Measurements from ENCODE around the gene ALDH3A1. TPM values are rescaled to one million over a fixed set of nuclear protein-coding genes. Genes with fewer than 3 reads are reported as not detected.

ALDH3A1 gene
- total RNA-seq, 1 experiment from 2014 or later, result not detected

DNA sequence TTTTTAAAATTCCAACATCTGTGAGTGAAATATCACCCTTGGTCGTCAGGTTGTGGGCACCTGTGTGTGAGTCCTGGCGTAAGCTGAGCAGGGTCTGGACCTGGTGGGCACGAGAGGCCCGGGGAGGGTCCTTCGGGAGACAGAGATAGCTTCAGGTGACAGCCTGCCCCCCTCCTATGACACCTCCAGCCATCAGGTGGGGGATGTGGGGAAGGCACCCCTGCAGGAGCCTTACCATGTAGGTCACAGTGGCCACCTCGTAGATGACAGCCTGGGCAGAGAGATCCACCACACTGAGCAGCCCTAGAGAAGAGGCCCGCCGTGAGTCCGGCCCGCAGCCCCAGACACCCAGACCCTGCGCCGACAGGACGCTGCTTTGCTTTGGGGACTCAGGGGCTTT lies 42.9 kb downstream of the ALDH3A1 start:
- no TSS peak for BruUV-seq (replicated peaks)
- DNase-seq (ENCODE audit: low spot score), result no peak
- intact Hi-C loops (cut with micrococcal nuclease; ENCODE audit: unreplicated experiment), result no loop called here
- no peaks in the 10 kb centered on the region for H3K36me3 ChIP-seq (ENCODE audit: insufficient read depth, low read length, poor library complexity, severe bottlenecking)
- no peaks in the 10 kb centered on the region for H3K27me3 ChIP-seq (replicated peaks; ENCODE audit: insufficient read depth, low read depth, low read length, poor library complexity)
- ChIA-PET CTCF (no interaction called here), POLR2A (ENCODE audit: low non-redundant PET) (no interaction called here)
- peaks cover 16% of the 10 kb centered on the region for H3K4me1 ChIP-seq (ENCODE audit: insufficient read depth, low read length, poor library complexity, severe bottlenecking)
- H3K9me3 ChIP-seq (ENCODE audit: low read depth, low read length, poor library complexity, severe bottlenecking), result no peaks in the 10 kb centered on the region
- no peak overlapping the region for H3K27ac ChIP-seq (ENCODE audit: low read depth, low read length, poor library complexity, severe bottlenecking)
- H3K4me3 ChIP-seq (ENCODE audit: low read depth, low read length, poor library complexity, severe bottlenecking), result no peak overlapping the region
- TF ChIP-seq EZH2 (IDR thresholded peaks at IDR 0.05; ENCODE audit: borderline replicate concordance, low read depth, low read length, poor library complexity, severe bottlenecking), result no peak
- TF ChIP-seq, protein P1, sequence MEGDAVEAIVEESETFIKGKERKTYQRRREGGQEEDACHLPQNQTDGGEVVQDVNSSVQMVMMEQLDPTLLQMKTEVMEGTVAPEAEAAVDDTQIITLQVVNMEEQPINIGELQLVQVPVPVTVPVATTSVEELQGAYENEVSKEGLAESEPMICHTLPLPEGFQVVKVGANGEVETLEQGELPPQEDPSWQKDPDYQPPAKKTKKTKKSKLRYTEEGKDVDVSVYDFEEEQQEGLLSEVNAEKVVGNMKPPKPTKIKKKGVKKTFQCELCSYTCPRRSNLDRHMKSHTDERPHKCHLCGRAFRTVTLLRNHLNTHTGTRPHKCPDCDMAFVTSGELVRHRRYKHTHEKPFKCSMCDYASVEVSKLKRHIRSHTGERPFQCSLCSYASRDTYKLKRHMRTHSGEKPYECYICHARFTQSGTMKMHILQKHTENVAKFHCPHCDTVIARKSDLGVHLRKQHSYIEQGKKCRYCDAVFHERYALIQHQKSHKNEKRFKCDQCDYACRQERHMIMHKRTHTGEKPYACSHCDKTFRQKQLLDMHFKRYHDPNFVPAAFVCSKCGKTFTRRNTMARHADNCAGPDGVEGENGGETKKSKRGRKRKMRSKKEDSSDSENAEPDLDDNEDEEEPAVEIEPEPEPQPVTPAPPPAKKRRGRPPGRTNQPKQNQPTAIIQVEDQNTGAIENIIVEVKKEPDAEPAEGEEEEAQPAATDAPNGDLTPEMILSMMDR (conservative IDR thresholded peaks at IDR 0.05; ENCODE audit: low read depth, low read length), result no peak

DNA sequence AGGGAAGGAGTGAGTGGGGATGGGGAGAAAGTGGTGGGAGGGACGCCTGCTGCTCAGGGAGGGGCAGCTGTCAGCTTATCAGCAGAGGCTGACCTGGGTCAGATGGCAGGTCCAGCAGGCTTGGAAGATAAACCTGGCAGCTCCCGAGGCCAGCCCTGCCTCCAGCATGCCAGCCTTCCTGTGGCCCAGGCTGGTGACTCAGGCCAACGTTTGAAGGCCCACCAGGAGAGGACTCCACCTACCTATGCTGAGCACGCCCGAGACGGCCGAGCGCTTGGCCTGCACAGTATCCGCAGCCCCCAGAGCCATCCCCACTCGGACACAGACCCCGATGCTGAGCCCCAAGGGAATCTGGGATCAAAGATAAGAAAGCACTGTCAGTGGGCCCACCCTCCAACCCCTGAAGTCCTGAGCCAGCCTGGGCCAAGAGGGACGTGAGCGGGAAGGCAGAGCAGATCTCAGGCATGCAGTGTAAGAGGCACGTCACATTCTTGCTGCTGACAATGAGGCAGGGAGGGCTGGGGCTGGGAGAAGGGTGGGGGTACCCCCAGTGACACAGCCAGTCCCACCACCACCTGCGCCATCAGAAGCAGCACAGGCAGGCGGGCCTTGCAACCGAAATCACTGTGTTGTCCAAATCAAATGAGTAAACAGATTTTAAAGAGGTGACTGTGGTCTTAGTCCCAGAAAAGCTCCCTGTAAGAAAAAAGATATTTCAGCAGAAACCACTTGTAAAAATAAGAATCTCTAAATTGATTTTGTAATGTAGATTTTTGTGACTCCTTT lies 44.1 kb downstream of the ALDH3A1 start:
- CTCF ChIA-PET, result interaction anchor here (0.5 kb wide), 1 partner anchor 41 kb away, joined by 3 read pairs; no protein-coding TSS in a partner anchor
- H3K4me1 ChIP-seq (ENCODE audit: insufficient read depth, low read length, poor library complexity, severe bottlenecking), result peaks cover 16% of the 10 kb centered on the region
- H3K27ac ChIP-seq (ENCODE audit: low read depth, low read length, poor library complexity, severe bottlenecking), result no peak overlapping the region
- H3K9me3 ChIP-seq (ENCODE audit: low read depth, low read length, poor library complexity, severe bottlenecking), result no peaks in the 10 kb centered on the region
- H3K4me3 ChIP-seq (ENCODE audit: low read depth, low read length, poor library complexity, severe bottlenecking), result no peak overlapping the region
- no peaks in the 10 kb centered on the region for H3K36me3 ChIP-seq (ENCODE audit: insufficient read depth, low read length, poor library complexity, severe bottlenecking)
- no peak for TF ChIP-seq EZH2 (IDR thresholded peaks at IDR 0.05; ENCODE audit: borderline replicate concordance, low read depth, low read length, poor library complexity, severe bottlenecking)
- TF ChIP-seq, protein P1 (conservative IDR thresholded peaks at IDR 0.05; ENCODE audit: low read depth, low read length), result no peak
- no peak for DNase-seq (ENCODE audit: low spot score)
- intact Hi-C loops (cut with micrococcal nuclease; ENCODE audit: unreplicated experiment), result no loop called here
- H3K27me3 ChIP-seq (replicated peaks; ENCODE audit: insufficient read depth, low read depth, low read length, poor library complexity), result no peaks in the 10 kb centered on the region
- no TSS peak for BruUV-seq (replicated peaks)
- POLR2A ChIA-PET (ENCODE audit: low non-redundant PET), result no interaction called here

DNA sequence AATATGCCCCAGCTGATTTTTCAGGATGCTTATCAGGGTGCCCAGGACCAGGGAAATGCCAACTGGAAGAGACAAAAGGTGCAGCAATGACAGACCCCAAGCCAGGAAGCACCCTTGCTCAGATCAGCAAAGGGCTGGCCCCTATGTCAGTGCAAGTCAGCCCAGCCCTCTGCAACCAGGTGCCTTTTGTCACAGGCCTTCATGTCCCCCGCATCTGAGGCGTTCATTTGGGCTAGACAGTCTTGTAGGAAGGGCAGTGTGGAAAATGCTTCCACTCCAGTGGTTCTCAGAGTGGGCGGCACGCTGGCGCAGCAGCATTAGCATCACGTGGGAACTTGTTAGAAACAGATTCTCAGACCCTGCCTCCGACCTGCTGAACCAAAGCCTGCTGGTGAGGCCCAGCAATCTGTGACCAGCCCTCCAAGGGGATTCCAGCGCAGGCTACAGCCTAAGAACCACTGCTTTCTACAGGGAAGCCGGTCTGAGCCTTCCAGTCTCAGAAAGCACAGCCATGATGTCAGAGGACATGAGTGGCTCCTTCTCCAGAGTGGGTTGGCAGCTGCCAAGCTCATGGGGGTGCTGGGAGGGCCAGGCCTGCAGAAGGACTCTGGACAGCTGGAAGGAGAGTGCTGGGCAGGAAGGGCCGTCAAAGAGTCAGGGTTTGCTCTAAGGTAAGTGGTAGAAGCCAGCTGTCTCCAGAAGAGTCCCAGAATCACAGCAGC lies 44.8 kb downstream of the ALDH3A1 start:
- Histone ChIP-seq H3K27me3 (replicated peaks; ENCODE audit: insufficient read depth, low read depth, low read length, poor library complexity) (no peaks in the 10 kb centered on the region), H3K36me3 (ENCODE audit: insufficient read depth, low read length, poor library complexity, severe bottlenecking) (no peaks in the 10 kb centered on the region), H3K4me1 (ENCODE audit: insufficient read depth, low read length, poor library complexity, severe bottlenecking) (peaks cover 16% of the 10 kb centered on the region), H3K27ac (ENCODE audit: low read depth, low read length, poor library complexity, severe bottlenecking) (no peak overlapping the region), H3K9me3 (ENCODE audit: low read depth, low read length, poor library complexity, severe bottlenecking) (no peaks in the 10 kb centered on the region), H3K4me3 (ENCODE audit: low read depth, low read length, poor library complexity, severe bottlenecking) (no peak overlapping the region)
- ChIA-PET POLR2A (ENCODE audit: low non-redundant PET) (no interaction called here), CTCF (interaction anchor here (0.5 kb wide), 1 partner anchor 42 kb away, joined by 3 read pairs; no protein-coding TSS in a partner anchor)
- DNase-seq (ENCODE audit: low spot score), result no peak
- intact Hi-C loops (cut with micrococcal nuclease; ENCODE audit: unreplicated experiment), result no loop called here
- no peak for TF ChIP-seq EZH2 (IDR thresholded peaks at IDR 0.05; ENCODE audit: borderline replicate concordance, low read depth, low read length, poor library complexity, severe bottlenecking)
- TF ChIP-seq, protein P1 (conservative IDR thresholded peaks at IDR 0.05; ENCODE audit: low read depth, low read length), result no peak
- no TSS peak for BruUV-seq (replicated peaks)

Data from A673 (cell line).